A549 treated with CpdA at 1 μM for 4 hours (cell line): ENCODE results near the gene FIBCD1. TPM values are rescaled to one million over a fixed set of nuclear protein-coding genes. Genes with fewer than 3 reads are reported as not detected.

Experiments used
- total RNA-seq: library from RNA; stranded (reverse); fragments of 200-300 nt; extraction: Qiagen RNA extraction; gene quantifications from 5 replicates; pipeline ENCODE4 v1.2.3, GENCODE V29; 2022; ENCODE audit warnings: low read depth

FIBCD1 gene
- 9.2 to 14.4 TPM (median 12.4 TPM) in 5 replicates for total RNA-seq

GRCh38 chr9:130938652-130939404 is at the start of gene FIBCD1:
FIBCD1 (minus strand) TSS chr9:130939247; CDS start chr9:130938607, 640 bp downstream.

GRCh38 chr9:130896233-130897014 is 42.6 kb downstream of the FIBCD1 start, which contains the start of gene QRFP:
QRFP (minus strand) TSS chr9:130896812; CDS start chr9:130893838, 2,974 bp downstream.

Other genes with a start within 250 kb of the FIBCD1 start
- 56.8 to 92.6 TPM (median 57.1 TPM) in 5 replicates for gene EXOSC2, start 245.5 kb downstream of the FIBCD1 start, total RNA-seq
- gene ABL1, start 104.0 kb downstream of the FIBCD1 start, total RNA-seq: 40.4 to 54.3 TPM (median 49.3 TPM) in 5 replicates
- gene QRFP, start 42.4 kb downstream of the FIBCD1 start, total RNA-seq: not detected in 5 replicates
- gene LAMC3, start 69.9 kb upstream of the FIBCD1 start, total RNA-seq: 1.5 to 2.6 TPM (median 2.2 TPM) in 5 replicates
- 1.2 to 1.4 TPM (median 1.3 TPM) in 5 replicates for gene AIF1L, start 157.3 kb upstream of the FIBCD1 start, total RNA-seq
- gene NUP214, start 186.3 kb upstream of the FIBCD1 start, total RNA-seq: 23.9 to 29.2 TPM (median 24.3 TPM) in 5 replicates